RWPE1 (cell line): Measurements from ENCODE around the gene THEM4.

ENCODE experiments used
- CTCF ChIA-PET: fragments of 350-600 bp; sonication (Branson Sonifier 250); formaldehyde crosslinking; extraction: SDS; loops from one replicate; lab custom pipeline; 2021; lab: Yijun Ruan, JAX
- POLR2A ChIA-PET: fragments of 400-600 bp; formaldehyde crosslinking; extraction: SDS; loops from one replicate; lab custom pipeline; 2020; ENCODE audit warnings: antibody characterized with exemption; ENCODE audit not compliant: low non-redundant PET; lab: Yijun Ruan, JAX
- DNase-seq: peaks from one replicate; pipeline ENCODE4 v3.0.0; 2012; ENCODE audit warnings: low spot score
- H3K27ac ChIP-seq: fragments of 450-650 bp; 2 replicates; pipeline ENCODE4 v1.5.1; 2017
- TF ChIP-seq, protein P1 (sequence below): fragments of 450-650 bp; conservative IDR thresholded peaks from 2 replicates; pipeline ENCODE4 v1.5.1; 2017; ENCODE audit warnings: low read depth, mild to moderate bottlenecking

Gene THEM4

DNA sequence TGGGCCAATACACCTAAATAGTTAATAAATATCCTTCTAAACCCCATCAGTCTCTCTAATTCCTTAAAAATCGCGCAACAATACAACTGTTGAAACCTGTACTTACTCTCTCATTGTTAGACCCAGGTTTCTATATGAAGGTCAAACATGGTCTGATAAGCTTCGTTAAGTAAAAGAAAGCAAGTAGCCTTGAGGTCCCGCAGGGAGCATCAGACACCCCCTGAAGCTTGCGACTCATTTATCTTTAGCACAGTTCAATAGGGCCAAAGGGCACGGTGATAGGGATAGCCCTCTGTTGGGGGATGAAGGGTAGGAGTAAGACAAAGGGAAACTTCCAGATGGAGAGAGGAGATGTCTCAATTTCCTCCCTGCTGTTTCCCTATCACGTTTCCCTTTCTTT is 27.3 kb upstream of the THEM4 start:
- TF ChIP-seq, protein P1, sequence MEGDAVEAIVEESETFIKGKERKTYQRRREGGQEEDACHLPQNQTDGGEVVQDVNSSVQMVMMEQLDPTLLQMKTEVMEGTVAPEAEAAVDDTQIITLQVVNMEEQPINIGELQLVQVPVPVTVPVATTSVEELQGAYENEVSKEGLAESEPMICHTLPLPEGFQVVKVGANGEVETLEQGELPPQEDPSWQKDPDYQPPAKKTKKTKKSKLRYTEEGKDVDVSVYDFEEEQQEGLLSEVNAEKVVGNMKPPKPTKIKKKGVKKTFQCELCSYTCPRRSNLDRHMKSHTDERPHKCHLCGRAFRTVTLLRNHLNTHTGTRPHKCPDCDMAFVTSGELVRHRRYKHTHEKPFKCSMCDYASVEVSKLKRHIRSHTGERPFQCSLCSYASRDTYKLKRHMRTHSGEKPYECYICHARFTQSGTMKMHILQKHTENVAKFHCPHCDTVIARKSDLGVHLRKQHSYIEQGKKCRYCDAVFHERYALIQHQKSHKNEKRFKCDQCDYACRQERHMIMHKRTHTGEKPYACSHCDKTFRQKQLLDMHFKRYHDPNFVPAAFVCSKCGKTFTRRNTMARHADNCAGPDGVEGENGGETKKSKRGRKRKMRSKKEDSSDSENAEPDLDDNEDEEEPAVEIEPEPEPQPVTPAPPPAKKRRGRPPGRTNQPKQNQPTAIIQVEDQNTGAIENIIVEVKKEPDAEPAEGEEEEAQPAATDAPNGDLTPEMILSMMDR: no peak
- DNase-seq: no peak

DNA sequence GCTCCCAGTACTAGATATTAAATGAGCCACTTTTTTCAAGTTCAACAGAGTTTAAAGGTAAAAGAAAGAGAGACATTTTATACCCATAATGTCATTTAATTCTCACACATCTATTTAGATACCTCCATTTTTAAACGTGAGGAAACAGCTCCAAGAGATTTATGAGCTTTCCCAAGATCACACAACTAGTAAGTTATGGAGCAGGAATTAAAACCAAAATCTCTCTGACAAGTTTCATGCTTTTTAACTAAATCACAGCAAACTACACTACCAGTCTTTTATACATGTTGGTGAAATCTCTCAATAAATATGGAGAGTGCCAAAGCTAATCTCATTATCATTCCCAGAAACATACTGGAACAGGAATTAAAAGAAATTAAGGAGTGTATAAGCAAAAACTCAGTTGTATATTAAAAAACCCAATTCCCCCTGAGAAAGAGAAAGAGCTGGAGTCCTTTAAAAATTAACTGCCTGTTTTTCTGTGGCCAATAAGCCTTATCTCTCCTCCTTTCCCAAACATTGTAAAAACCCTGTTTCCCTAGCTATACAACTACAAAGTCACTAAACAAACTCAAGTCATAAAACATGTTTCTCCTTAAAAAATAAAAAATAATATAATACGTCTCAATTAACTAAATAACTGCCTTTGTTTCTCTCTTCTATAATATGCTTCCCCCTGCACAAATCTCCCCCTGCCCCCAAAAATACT is 26.7 kb upstream of the THEM4 start:
- H3K27ac ChIP-seq: no peak overlapping the region
- DNase-seq: no peak
- CTCF ChIA-PET: interaction anchor here (0.7 to 1.3 kb wide), 3 partner anchors 54 to 77 kb away, joined by 3 to 5 read pairs (median 3); no protein-coding TSS in a partner anchor
- POLR2A ChIA-PET: no interaction called here
- TF ChIP-seq, protein P1: no peak

More for the DNA sequence above, 27.3 kb upstream of the THEM4 start:
- H3K27ac ChIP-seq: no peak overlapping the region
- CTCF ChIA-PET: interaction anchor here (0.7 to 1.1 kb wide), 2 partner anchors 53 to 77 kb away, joined by 3 read pairs; no protein-coding TSS in a partner anchor
- POLR2A ChIA-PET: no interaction called here

DNA sequence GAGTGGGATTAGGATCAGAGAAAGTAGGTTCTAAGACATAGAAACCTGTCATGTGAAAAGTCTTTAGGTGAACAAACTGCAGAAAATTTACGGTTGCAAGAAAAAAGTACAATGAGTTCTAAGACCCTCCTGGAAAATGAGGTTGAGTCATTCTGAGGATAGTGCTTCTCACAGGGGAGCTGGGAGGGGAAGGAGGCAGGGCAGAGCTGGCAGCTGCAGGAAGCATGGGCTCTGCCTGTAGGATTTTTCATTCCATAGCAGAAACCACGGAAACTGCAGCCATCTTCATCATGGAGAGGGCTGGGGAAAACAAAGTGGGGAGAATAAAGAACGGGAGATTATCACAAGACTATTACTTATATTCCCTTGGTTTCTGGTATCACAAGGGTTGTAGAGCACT is 25.8 kb upstream of the THEM4 start:
- H3K27ac ChIP-seq: peak overlapping the region; percentile 11; the same call in 1 of the 2 replicates
- POLR2A ChIA-PET: no interaction called here
- TF ChIP-seq, protein P1: no peak
- CTCF ChIA-PET: interaction anchor here (0.5 to 2.7 kb wide), 4 partner anchors 61 to 149 kb away, joined by 3 to 16 read pairs (median 4); no protein-coding TSS in a partner anchor
- no peak for DNase-seq

DNA sequence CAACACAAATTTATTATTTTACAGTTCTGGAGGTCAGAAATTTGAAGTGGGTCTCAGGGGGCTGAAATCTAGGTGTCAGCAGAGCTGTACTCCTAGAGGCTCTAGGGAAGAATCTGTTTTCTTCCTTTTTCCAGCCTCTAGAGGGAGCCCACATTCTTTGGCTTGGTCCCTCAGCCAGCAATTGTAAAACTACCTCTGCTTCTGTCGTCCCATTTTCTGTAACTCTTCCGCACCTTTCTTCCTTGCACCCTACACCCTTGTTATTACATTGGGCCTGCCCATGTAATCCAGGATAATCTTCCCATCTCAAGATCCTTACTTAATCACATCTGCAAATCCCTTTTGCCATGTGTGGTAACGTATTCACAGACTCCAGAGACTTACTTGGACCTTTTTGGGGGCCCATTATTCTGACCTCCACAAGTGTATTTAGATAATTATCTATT is 24.8 kb upstream of the THEM4 start:
- no peak overlapping the region for H3K27ac ChIP-seq
- TF ChIP-seq, protein P1: peak; percentile 91
- peak; percentile 57 for DNase-seq
- ChIA-PET POLR2A (no interaction called here), CTCF (interaction anchor here (0.6 to 2.7 kb wide), 10 partner anchors 10 to 79 kb away, joined by 3 to 16 read pairs (median 3); no protein-coding TSS in a partner anchor)

DNA sequence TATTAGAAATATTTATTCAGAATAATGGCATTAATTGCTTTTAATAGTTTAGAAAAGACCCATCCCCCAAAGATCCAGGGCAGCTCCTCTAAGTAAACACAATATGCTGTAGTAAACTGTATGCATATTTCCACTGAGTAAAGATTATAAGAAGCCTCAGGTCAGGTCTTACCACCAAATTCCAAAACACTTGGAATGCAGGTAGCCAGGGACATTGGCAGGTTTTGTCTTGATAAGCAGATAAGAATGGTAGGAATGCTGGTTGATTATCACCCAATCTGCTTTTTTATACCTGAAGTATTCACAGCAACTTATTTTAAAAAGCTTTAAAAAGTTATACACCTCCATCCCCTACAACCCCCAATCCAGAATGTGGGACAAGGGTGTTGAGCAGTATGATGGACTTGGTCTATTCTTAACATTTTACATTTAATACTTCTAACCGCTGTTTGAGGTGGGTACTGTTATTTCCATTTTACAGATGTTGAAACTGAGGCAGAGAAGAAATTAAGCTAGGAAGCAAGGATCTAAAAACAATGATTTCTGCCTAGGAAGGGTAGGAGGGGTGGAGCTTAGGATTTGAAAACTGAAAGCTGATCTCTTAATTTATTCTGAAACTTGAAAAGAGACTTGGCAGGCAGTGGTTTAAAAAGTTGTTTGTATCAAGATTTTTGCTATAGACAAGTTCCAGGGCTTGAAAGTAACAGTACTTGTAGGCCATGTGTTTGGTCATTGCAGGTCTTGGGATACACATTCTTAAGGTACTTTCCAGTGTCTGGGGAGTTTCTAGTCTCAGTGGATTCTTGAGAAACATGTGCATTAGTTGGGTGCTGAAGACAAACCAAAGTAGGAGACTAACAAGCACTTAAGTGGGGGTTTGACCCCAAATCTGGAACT is 15.6 kb upstream of the THEM4 start:
- H3K27ac ChIP-seq: no peak overlapping the region
- no peak for DNase-seq
- ChIA-PET CTCF (interaction anchor here (0.9 kb wide), 1 partner anchor 26 kb away, joined by 4 read pairs; no protein-coding TSS in a partner anchor), POLR2A (no interaction called here)
- TF ChIP-seq, protein P1: no peak

DNA sequence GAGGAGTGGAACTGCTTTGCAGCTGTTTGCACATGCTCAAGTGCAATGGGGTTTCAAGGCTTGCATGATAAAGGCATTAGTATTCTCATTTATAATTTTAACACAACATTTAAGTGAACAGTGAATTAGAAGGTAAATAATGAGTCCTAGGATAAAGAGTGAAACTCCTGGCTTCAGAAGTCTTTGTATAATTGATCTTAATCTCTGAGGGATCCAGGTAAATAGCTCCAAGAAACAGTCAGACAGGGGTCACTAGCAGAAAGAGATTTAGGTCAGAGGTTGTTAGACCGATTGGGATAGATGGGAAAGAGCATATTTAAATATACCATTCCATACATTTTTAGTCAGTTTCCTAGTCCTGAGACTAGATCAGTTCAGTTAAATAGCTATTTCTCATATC is 14.1 kb upstream of the THEM4 start:
- no peak for DNase-seq
- ChIA-PET POLR2A (no interaction called here), CTCF (interaction anchor here (0.7 kb wide), 1 partner anchor 10 kb away, joined by 3 read pairs; no protein-coding TSS in a partner anchor)
- H3K27ac ChIP-seq: no peak overlapping the region
- TF ChIP-seq, protein P1: no peak
